HG03571 (cell line): Measurements from ENCODE around the gene EPHA3.

Source experiments
- ATAC-seq: cut with Tn5 transposase; IDR thresholded peaks from one replicate; pipeline ENCODE4 v1.9.1; 2021; ENCODE audit not compliant: unreplicated experiment

Gene EPHA3

GRCh38 chr3:89278302-89279025 is 171.0 kb downstream of the EPHA3 start:
- no peak for ATAC-seq

- ATAC-seq: no peak
Observed at GRCh38 chr3:89280301-89280700, 172.9 kb downstream of the EPHA3 start.

- ATAC-seq: no peak
Observed at GRCh38 chr3:89280822-89281365, 173.5 kb downstream of the EPHA3 start.

- no peak for ATAC-seq
Observed at GRCh38 chr3:89287902-89288508, 180.6 kb downstream of the EPHA3 start.

GRCh38 chr3:89289574-89290190 is 182.3 kb downstream of the EPHA3 start:
- ATAC-seq: no peak

GRCh38 chr3:89297199-89297598 is 189.8 kb downstream of the EPHA3 start:
- ATAC-seq: no peak

- ATAC-seq: no peak
Observed at GRCh38 chr3:89300526-89300925, 193.1 kb downstream of the EPHA3 start.

GRCh38 chr3:89300981-89301380 is 193.6 kb downstream of the EPHA3 start:
- no peak for ATAC-seq

GRCh38 chr3:89303701-89304100 is 196.3 kb downstream of the EPHA3 start:
- ATAC-seq: no peak

GRCh38 chr3:89306540-89306939 is 199.1 kb downstream of the EPHA3 start:
- ATAC-seq: no peak

GRCh38 chr3:89311581-89311980 is 204.2 kb downstream of the EPHA3 start:
- no peak for ATAC-seq

- no peak for ATAC-seq
Observed at GRCh38 chr3:89312141-89312540, 204.7 kb downstream of the EPHA3 start.

- no peak for ATAC-seq
Observed at GRCh38 chr3:89314454-89315098, 207.2 kb downstream of the EPHA3 start.

- ATAC-seq: no peak
Observed at GRCh38 chr3:89315750-89316470, 208.5 kb downstream of the EPHA3 start.

- no peak for ATAC-seq
Observed at GRCh38 chr3:89320186-89320585, 212.8 kb downstream of the EPHA3 start.

- ATAC-seq: no peak
Observed at GRCh38 chr3:89326997-89327396, 219.6 kb downstream of the EPHA3 start.

- no peak for ATAC-seq
Observed at GRCh38 chr3:89332386-89332785, 225.0 kb downstream of the EPHA3 start.

GRCh38 chr3:89332793-89333192 is 225.4 kb downstream of the EPHA3 start:
- ATAC-seq: no peak

- ATAC-seq: no peak
Observed at GRCh38 chr3:89335693-89336092, 228.3 kb downstream of the EPHA3 start.

GRCh38 chr3:89340408-89340807 is 233.0 kb downstream of the EPHA3 start:
- no peak for ATAC-seq

GRCh38 chr3:89344076-89344475 is 236.7 kb downstream of the EPHA3 start:
- ATAC-seq: no peak
